Vagina (tissue), 2 donors: Measurements from ENCODE around the gene TRMT2A.

Experiments
- POLR2A ChIP-seq, 2 donors: fragments of 450-650 bp; IDR thresholded peaks; one replicate each; pipeline ENCODE4 v1.6.1; 2017; ENCODE audit warnings: antibody characterized with exemption in 2 of 2, mild to moderate bottlenecking in 2 of 2, moderate library complexity in 2 of 2
- TF ChIP-seq, protein P1 (sequence below), 3 experiments: fragments of 450-650 bp in 2 of 3; fragments of 200-600 bp in 1 of 3; sonication (generic) in 1 of 3; IDR thresholded peaks; one replicate each; pipeline ENCODE4 v1.5.1; 2017 to 2019; ENCODE audit warnings: antibody characterized with exemption in 3 of 3, mild to moderate bottlenecking in 2 of 3, moderate library complexity in 2 of 3

DNA sequence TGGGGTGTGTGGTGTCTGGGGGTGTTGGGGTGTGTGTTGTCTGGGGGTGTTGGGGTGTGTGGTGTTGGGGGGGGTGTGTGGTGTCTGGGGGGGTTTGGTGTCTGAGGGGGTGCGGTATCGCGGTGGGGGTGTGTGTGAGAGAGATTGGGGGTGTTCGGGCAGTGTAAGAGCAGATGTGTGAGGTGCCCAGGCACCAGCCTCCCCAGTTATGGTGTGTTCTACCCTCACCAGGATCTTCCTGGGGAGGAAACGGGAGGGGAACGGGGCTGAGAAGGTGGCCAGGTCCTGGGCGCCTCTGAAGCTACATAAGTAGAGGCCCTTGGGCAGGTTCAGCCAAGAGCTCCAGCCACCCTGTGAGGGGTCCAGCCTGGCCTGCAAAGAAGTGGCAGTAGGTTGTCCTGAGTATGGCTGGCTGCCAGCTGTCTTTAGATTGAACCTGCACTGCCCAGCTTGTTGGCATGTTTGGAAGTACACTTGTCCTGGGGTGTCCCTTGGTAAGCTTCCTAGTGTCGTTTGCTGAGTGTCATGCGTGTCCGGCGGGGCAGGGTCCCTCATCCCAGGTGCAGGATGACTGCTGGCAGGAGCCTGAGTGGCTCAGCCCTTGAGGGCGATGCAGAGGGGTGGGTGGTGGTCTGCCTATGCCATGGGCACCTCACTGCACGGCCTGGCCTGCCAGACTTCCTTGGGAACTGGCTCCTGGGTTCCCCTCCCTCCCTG, 6.5 kb upstream of the TRMT2A start:
- TF ChIP-seq, protein P1, sequence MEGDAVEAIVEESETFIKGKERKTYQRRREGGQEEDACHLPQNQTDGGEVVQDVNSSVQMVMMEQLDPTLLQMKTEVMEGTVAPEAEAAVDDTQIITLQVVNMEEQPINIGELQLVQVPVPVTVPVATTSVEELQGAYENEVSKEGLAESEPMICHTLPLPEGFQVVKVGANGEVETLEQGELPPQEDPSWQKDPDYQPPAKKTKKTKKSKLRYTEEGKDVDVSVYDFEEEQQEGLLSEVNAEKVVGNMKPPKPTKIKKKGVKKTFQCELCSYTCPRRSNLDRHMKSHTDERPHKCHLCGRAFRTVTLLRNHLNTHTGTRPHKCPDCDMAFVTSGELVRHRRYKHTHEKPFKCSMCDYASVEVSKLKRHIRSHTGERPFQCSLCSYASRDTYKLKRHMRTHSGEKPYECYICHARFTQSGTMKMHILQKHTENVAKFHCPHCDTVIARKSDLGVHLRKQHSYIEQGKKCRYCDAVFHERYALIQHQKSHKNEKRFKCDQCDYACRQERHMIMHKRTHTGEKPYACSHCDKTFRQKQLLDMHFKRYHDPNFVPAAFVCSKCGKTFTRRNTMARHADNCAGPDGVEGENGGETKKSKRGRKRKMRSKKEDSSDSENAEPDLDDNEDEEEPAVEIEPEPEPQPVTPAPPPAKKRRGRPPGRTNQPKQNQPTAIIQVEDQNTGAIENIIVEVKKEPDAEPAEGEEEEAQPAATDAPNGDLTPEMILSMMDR (IDR thresholded peaks at IDR 0.05), result no peak
- no peak for TF ChIP-seq POLR2A (IDR thresholded peaks at IDR 0.05)
